ENCODE data around the gene SERAC1. TPM values are rescaled to one million over a fixed set of nuclear protein-coding genes. Genes with fewer than 3 reads are reported as not detected.

Gene SERAC1
- total RNA-seq, 1 donor from 2014 or later, result 7.6 TPM

DNA sequence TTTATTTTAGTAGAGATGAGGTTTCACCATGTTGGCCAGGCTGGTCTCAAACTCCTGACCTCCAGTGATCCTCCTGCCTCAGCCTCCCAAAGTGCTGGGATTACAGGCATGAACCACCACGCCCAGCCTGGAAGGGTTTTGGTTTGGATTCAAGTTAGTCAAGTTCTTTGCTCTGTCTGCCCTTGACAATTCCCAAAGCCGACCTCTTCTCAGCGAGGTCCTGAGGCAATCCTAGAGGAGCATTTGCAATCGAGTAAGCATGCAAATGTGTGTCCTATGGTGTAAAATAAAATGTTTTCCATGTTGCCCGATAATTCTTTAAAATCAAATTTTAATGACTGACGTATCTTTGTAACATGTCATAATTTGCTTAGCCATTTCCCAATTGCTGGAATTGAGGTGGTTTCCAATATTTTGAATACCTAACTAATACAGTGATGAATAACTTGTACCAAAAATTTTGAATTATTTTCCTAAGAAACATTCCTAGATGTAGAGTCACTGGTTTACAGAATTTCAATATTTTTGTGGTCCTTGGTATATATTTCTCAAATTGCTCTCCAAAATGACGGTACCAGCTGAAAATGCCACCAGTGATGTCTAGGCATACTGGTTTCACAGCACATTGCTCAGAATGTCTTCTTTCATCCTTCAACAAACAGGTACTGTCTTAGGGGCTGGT lies 38.8 kb upstream of the SERAC1 start:
- Histone ChIP-seq H3K27ac (no peak overlapping the region), H3K4me1 (no peaks in the 10 kb centered on the region), H3K4me3 (no peak overlapping the region), H3K9me3 (no peaks in the 10 kb centered on the region), H3K27me3 (ENCODE audit: low read depth) (no peaks in the 10 kb centered on the region), H3K36me3 (no peaks in the 10 kb centered on the region)
- no peak for DNase-seq
- TF ChIP-seq CTCF (IDR thresholded peaks at IDR 0.05), result no peak
- intact Hi-C loops (cut with DNase I), result no loop called here
- ATAC-seq, result no peak

DNA sequence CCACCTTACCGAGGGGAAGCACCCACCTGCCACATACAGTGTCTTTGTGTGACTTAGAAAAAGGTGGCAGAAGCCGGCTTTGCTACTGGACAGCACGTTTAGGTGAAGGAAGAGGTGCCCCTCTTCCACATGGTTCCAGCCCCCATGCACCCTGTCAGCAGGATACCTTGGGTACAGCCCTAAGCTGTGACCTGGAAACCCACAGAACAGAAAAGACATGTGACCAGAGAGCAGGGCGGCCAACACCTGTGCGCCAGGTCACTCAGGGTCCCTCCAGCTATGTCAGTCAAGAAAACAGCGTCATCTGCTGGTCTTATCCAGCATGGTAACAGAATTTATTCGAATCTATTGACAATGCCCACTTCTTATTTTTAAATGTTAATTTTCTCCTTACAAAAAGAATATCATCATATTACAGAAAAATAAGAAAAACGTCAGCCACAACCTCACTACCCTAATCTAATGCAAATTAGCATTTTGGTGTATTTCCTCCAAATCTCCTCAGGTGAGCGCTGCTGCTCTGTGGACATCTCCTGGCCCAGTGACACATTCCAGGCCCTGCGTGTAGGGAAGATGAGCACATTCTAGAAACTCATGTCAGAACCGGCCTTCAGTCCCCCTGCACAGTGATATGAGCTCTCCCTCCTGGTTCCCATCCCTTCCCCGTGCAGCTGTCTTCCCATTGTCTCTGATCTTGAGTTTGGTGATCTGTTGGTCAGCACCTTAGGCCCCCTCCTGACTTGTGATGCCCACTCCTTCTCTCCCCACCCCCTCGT lies 37.3 kb upstream of the SERAC1 start:
- ATAC-seq (peak; percentile 32 to 57), DNase-seq (no peak)
- no peaks in the 10 kb centered on the region for H3K27me3 ChIP-seq (ENCODE audit: low read depth)
- TF ChIP-seq CTCF (IDR thresholded peaks at IDR 0.05), result peak; percentile 40
- no peak overlapping the region for H3K27ac ChIP-seq
- no peaks in the 10 kb centered on the region for H3K36me3 ChIP-seq
- no peaks in the 10 kb centered on the region for H3K4me1 ChIP-seq
- H3K9me3 ChIP-seq, result no peaks in the 10 kb centered on the region
- H3K4me3 ChIP-seq, result no peak overlapping the region
- intact Hi-C loops (cut with DNase I), result no loop called here

DNA sequence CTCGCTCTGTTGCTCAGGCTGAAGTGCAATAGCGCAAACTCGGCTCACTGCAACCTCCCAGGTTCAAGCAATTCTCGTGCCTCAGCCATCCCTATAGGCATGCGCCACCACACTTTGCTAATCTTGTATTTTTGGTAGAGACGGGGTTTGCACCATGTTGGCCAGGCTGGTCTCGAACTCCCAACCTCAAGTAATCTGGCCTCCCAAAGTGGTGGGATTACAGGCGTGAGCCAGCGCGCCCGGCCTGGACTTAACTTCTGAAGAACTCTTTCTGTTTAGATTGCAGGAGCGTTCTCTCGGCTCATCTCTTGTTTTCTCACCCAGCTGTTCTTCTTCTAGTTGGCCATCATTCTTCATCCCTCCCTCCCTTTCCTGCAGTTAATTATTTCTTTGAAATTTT lies 30.4 kb upstream of the SERAC1 start:
- intact Hi-C loops (cut with DNase I), result no loop called here

GRCh38 chr6:158194487-158195280 lies 26.6 kb upstream of the SERAC1 start:
- intact Hi-C loops (cut with DNase I), result no loop called here
- Histone ChIP-seq H3K27me3 (ENCODE audit: low read depth) (no peaks in the 10 kb centered on the region), H3K27ac (no peak overlapping the region), H3K36me3 (peaks cover 23% of the 10 kb centered on the region), H3K9me3 (no peaks in the 10 kb centered on the region), H3K4me1 (no peaks in the 10 kb centered on the region), H3K4me3 (no peak overlapping the region)
- DNase-seq (no peak), ATAC-seq (no peak)
- no peak for TF ChIP-seq CTCF (IDR thresholded peaks at IDR 0.05)

More for the DNA sequence above, 30.4 kb upstream of the SERAC1 start:
- DNase-seq (no peak), ATAC-seq (no peak)
- TF ChIP-seq CTCF (IDR thresholded peaks at IDR 0.05), result no peak
- Histone ChIP-seq H3K27ac (no peak overlapping the region), H3K9me3 (no peaks in the 10 kb centered on the region), H3K36me3 (peaks cover 2% of the 10 kb centered on the region), H3K4me1 (no peaks in the 10 kb centered on the region), H3K4me3 (no peak overlapping the region), H3K27me3 (ENCODE audit: low read depth) (no peaks in the 10 kb centered on the region)

DNA sequence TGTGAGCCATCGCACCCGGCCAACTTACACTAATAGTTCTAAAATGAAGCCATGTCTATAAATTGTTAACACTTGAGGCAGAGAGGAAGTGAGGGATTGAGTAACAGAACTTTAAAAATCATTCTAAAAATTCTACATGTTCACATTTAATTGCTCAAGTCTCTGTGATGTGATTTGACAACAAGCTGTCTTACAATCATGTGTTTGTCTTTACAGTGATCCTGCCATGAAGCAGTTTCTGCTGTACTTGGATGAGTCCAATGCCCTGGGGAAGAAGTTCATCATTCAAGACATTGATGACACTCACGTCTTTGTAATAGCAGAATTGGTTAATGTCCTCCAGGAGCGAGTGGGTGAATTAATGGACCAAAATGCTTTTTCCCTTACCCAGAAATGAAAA lies 23.7 kb upstream of the SERAC1 start:
- peaks cover 26% of the 10 kb centered on the region for H3K36me3 ChIP-seq
- no peak overlapping the region for H3K4me3 ChIP-seq
- no peak for DNase-seq
- H3K27me3 ChIP-seq (ENCODE audit: low read depth), result no peaks in the 10 kb centered on the region
- no peak overlapping the region for H3K27ac ChIP-seq
- no peaks in the 10 kb centered on the region for H3K4me1 ChIP-seq
- no peak for ATAC-seq
- no peaks in the 10 kb centered on the region for H3K9me3 ChIP-seq
- intact Hi-C loops (cut with DNase I), result no loop called here
- no peak for TF ChIP-seq CTCF (IDR thresholded peaks at IDR 0.05)

Data from lower lobe of right lung (tissue), 2 donors.